ENCODE measurements around the gene CCN6.

Gene CCN6

DNA sequence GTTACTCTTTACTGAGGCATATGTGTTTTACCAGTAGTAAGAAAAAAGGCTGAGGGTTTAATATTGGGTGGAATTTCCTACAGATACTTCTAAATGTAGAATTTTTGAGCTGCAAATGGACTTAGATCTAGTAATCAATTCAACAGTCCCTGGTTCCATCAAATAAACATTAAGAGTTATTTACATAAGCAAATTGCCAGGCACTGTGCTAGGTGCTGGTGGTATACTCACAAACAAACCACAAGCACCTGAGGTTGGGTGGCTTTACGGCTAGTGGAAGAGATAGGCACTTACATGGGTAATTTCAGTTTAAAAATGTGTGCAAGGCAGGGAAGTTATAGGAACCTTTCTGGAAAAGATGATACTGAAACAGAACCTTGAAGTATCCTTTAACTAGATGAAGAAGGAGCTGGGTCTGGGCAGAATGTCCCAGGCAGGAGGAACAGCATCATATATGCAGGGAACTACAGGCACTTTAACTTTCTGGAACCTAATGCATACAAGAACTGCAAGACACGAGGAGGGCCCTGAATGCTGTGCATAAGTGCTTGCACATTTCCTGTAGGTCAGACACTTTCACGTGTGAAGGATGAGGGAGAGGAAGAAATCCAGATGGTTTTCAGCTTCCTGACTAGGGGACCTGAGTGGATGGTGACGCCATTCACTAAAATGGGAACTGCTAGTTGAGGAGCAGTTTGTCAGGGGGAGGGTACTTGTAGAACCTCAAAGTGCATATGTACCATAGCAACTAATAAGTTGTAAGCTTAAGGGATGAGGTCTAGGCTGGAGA lies 4.5 kb downstream of the CCN6 start:
- Histone ChIP-seq H3K18ac (ENCODE audit: low read length) (no peak overlapping the region), H3K27me3 (ENCODE audit: insufficient read depth, low read length, poor library complexity) (no peaks in the 10 kb centered on the region), H3K79me1 (ENCODE audit: low read length) (no peaks in the 10 kb centered on the region), H3K36me3 (ENCODE audit: control insufficient read depth, insufficient read depth, low read length) (no peaks in the 10 kb centered on the region), H4K8ac (ENCODE audit: low read depth, low read length) (no peak overlapping the region), H2AK5ac (ENCODE audit: low read length) (no peak overlapping the region), H3K27ac (ENCODE audit: low read depth, low read length) (no peak overlapping the region), H3K4ac (ENCODE audit: low read depth, low read length) (no peak overlapping the region), H3K9ac (ENCODE audit: low read length) (no peak overlapping the region), H3K4me1 (ENCODE audit: control insufficient read depth, low read depth, low read length) (no peaks in the 10 kb centered on the region), H4K5ac (ENCODE audit: low read length) (no peak overlapping the region), H3K23ac (ENCODE audit: low read length) (no peak overlapping the region), H3K56ac (ENCODE audit: low read length) (no peak overlapping the region), H2BK15ac (replicated peaks; ENCODE audit: low read depth) (no peak overlapping the region), H3K4me3 (ENCODE audit: low read length) (no peak overlapping the region), H2BK120ac (ENCODE audit: low read depth, low read length) (no peak overlapping the region), H2BK5ac (ENCODE audit: low read length) (no peak overlapping the region), H3K4me2 (ENCODE audit: low read length) (no peak overlapping the region), H3K79me2 (ENCODE audit: control insufficient read depth, insufficient read depth, low read length) (no peaks in the 10 kb centered on the region)
- WGBS (ENCODE audit: extremely low coverage, insufficient coverage, low lambda C conversion rate) = no CpG with 5 or more reads among the region's 4 CpGs
- DNase-seq = no peak

DNA sequence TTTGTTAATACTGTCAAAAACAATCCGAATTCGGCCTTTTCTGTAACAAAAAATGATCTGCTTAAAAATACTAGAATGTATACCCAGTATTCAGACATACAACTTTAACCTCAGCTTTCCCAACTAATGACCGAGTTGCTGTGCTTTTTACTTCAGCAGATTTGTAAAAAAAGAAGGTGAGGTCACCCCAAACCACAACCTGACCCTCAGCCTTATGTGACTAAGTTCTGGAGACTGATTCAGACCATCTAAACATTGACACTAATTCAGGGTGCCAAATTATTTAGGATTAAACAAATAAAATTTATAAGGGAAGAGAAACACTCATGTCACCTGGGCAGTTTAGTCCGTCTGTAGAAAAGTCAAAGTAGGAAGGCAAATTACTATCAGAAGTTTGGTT lies 7.7 kb downstream of the CCN6 start:
- Histone ChIP-seq H3K9ac (ENCODE audit: low read length) (no peak overlapping the region), H3K79me2 (ENCODE audit: control insufficient read depth, insufficient read depth, low read length) (no peaks in the 10 kb centered on the region), H3K27me3 (ENCODE audit: insufficient read depth, low read length, poor library complexity) (no peaks in the 10 kb centered on the region), H3K4me2 (ENCODE audit: low read length) (no peak overlapping the region), H2AK5ac (ENCODE audit: low read length) (no peak overlapping the region), H3K23ac (ENCODE audit: low read length) (no peak overlapping the region), H3K4ac (ENCODE audit: low read depth, low read length) (no peak overlapping the region), H3K4me3 (ENCODE audit: low read length) (no peak overlapping the region), H2BK5ac (ENCODE audit: low read length) (no peak overlapping the region), H3K27ac (ENCODE audit: low read depth, low read length) (no peak overlapping the region), H2BK15ac (replicated peaks; ENCODE audit: low read depth) (no peak overlapping the region), H3K36me3 (ENCODE audit: control insufficient read depth, insufficient read depth, low read length) (no peaks in the 10 kb centered on the region), H3K4me1 (ENCODE audit: control insufficient read depth, low read depth, low read length) (no peaks in the 10 kb centered on the region), H2BK120ac (ENCODE audit: low read depth, low read length) (no peak overlapping the region), H3K56ac (ENCODE audit: low read length) (no peak overlapping the region), H4K5ac (ENCODE audit: low read length) (no peak overlapping the region), H3K79me1 (ENCODE audit: low read length) (no peaks in the 10 kb centered on the region), H3K18ac (ENCODE audit: low read length) (no peak overlapping the region), H4K8ac (ENCODE audit: low read depth, low read length) (no peak overlapping the region)
- DNase-seq = no peak
- WGBS (ENCODE audit: extremely low coverage, insufficient coverage, low lambda C conversion rate) = no CpG with 5 or more reads among the region's 4 CpGs

- H3K79me2 ChIP-seq (ENCODE audit: control insufficient read depth, insufficient read depth, low read length) = no peaks in the 10 kb centered on the region
- no peak overlapping the region for H4K8ac ChIP-seq (ENCODE audit: low read depth, low read length)
- no peak overlapping the region for H3K4me2 ChIP-seq (ENCODE audit: low read length)
- no peak overlapping the region for H3K56ac ChIP-seq (ENCODE audit: low read length)
- H3K23ac ChIP-seq (ENCODE audit: low read length) = no peak overlapping the region
- DNase-seq = no peak
- H3K18ac ChIP-seq (ENCODE audit: low read length) = no peak overlapping the region
- no peak overlapping the region for H4K5ac ChIP-seq (ENCODE audit: low read length)
- no peaks in the 10 kb centered on the region for H3K27me3 ChIP-seq (ENCODE audit: insufficient read depth, low read length, poor library complexity)
- no peak overlapping the region for H3K27ac ChIP-seq (ENCODE audit: low read depth, low read length)
- H2BK120ac ChIP-seq (ENCODE audit: low read depth, low read length) = no peak overlapping the region
- no peak overlapping the region for H3K9ac ChIP-seq (ENCODE audit: low read length)
- H2AK5ac ChIP-seq (ENCODE audit: low read length) = no peak overlapping the region
- H3K4ac ChIP-seq (ENCODE audit: low read depth, low read length) = no peak overlapping the region
- WGBS (ENCODE audit: extremely low coverage, insufficient coverage, low lambda C conversion rate) = no CpG with 5 or more reads among the region's 3 CpGs
- H2BK5ac ChIP-seq (ENCODE audit: low read length) = no peak overlapping the region
- H3K4me1 ChIP-seq (ENCODE audit: control insufficient read depth, low read depth, low read length) = no peaks in the 10 kb centered on the region
- H3K4me3 ChIP-seq (ENCODE audit: low read length) = no peak overlapping the region
- no peak overlapping the region for H2BK15ac ChIP-seq (replicated peaks; ENCODE audit: low read depth)
- no peaks in the 10 kb centered on the region for H3K79me1 ChIP-seq (ENCODE audit: low read length)
- H3K36me3 ChIP-seq (ENCODE audit: control insufficient read depth, insufficient read depth, low read length) = no peaks in the 10 kb centered on the region
Measured at GRCh38 chr6:112062966-112063365, 9.1 kb downstream of the CCN6 start.

DNA sequence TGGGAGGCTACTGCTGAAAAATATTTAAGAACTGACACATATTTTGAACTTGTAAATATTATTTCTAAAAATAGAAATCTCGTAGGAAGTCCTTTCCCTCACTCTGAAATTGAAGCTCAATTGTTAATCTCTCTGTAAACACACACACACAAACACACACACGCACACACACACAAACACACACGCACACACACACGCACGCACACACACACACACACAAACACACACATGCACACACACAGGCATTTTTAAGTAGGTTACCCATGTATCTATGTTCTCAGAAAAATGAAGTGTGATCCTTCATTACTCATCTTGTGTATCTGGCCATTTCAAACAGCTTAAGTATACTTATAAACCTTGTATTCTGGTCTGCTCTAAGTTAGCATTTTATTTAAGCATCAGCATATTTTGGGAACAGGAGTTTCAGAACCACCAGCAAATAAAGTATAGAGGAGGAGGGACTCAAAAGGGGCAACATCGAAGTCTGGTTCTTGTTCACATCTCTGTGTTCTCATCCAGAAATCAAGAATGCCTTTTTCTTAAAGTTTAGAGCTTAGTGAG lies 11.6 kb downstream of the CCN6 start:
- H3K79me1 ChIP-seq (ENCODE audit: low read length) = no peaks in the 10 kb centered on the region
- no CpG with 5 or more reads among the region's 6 CpGs for WGBS (ENCODE audit: extremely low coverage, insufficient coverage, low lambda C conversion rate)
- no peak overlapping the region for H3K27ac ChIP-seq (ENCODE audit: low read depth, low read length)

DNA sequence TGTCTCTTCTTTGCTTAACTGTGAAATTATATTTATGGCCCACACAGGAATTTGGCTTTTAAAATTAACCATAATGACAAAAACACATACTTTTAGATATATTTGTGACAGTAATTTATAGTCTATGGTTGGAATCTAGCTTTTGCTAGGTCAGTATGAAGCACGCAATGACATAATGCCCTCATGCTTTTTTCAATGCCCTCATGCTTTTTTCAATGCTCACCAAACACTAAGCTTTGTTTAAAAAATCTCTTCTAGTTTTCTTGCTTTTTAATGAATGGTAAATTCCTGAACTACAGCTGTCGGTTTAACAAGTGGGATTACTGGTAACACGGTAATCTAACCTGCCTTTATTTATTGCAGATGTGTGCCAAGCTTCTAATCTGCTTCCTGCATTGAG lies 12.7 kb downstream of the CCN6 start:
- WGBS (ENCODE audit: extremely low coverage, insufficient coverage, low lambda C conversion rate) = no CpG with 5 or more reads among the region's 3 CpGs
- Histone ChIP-seq H3K56ac (ENCODE audit: low read length) (no peak overlapping the region), H3K79me2 (ENCODE audit: control insufficient read depth, insufficient read depth, low read length) (no peaks in the 10 kb centered on the region), H2AK5ac (ENCODE audit: low read length) (no peak overlapping the region), H3K36me3 (ENCODE audit: control insufficient read depth, insufficient read depth, low read length) (no peaks in the 10 kb centered on the region), H3K4me1 (ENCODE audit: control insufficient read depth, low read depth, low read length) (no peaks in the 10 kb centered on the region), H3K23ac (ENCODE audit: low read length) (no peak overlapping the region), H2BK120ac (ENCODE audit: low read depth, low read length) (no peak overlapping the region), H3K4me2 (ENCODE audit: low read length) (no peak overlapping the region), H3K4me3 (ENCODE audit: low read length) (no peak overlapping the region), H4K5ac (ENCODE audit: low read length) (no peak overlapping the region), H3K18ac (ENCODE audit: low read length) (no peak overlapping the region), H3K79me1 (ENCODE audit: low read length) (no peaks in the 10 kb centered on the region), H2BK15ac (replicated peaks; ENCODE audit: low read depth) (no peak overlapping the region), H3K27me3 (ENCODE audit: insufficient read depth, low read length, poor library complexity) (no peaks in the 10 kb centered on the region), H3K4ac (ENCODE audit: low read depth, low read length) (no peak overlapping the region), H2BK5ac (ENCODE audit: low read length) (no peak overlapping the region), H3K9ac (ENCODE audit: low read length) (no peak overlapping the region), H3K27ac (ENCODE audit: low read depth, low read length) (no peak overlapping the region), H4K8ac (ENCODE audit: low read depth, low read length) (no peak overlapping the region)
- no peak for DNase-seq

More for the DNA sequence above, 11.6 kb downstream of the CCN6 start:
- no peak overlapping the region for H3K4me2 ChIP-seq (ENCODE audit: low read length)
- no peak for DNase-seq
- H3K9ac ChIP-seq (ENCODE audit: low read length) = no peak overlapping the region
- no peaks in the 10 kb centered on the region for H3K79me2 ChIP-seq (ENCODE audit: control insufficient read depth, insufficient read depth, low read length)
- no peak overlapping the region for H3K4me3 ChIP-seq (ENCODE audit: low read length)
- H3K27me3 ChIP-seq (ENCODE audit: insufficient read depth, low read length, poor library complexity) = no peaks in the 10 kb centered on the region
- no peak overlapping the region for H3K23ac ChIP-seq (ENCODE audit: low read length)
- H3K56ac ChIP-seq (ENCODE audit: low read length) = no peak overlapping the region
- H3K4ac ChIP-seq (ENCODE audit: low read depth, low read length) = no peak overlapping the region
- no peak overlapping the region for H4K5ac ChIP-seq (ENCODE audit: low read length)
- no peaks in the 10 kb centered on the region for H3K4me1 ChIP-seq (ENCODE audit: control insufficient read depth, low read depth, low read length)
- H2BK15ac ChIP-seq (replicated peaks; ENCODE audit: low read depth) = no peak overlapping the region
- no peak overlapping the region for H2AK5ac ChIP-seq (ENCODE audit: low read length)
- H3K18ac ChIP-seq (ENCODE audit: low read length) = no peak overlapping the region
- no peak overlapping the region for H2BK5ac ChIP-seq (ENCODE audit: low read length)
- no peak overlapping the region for H4K8ac ChIP-seq (ENCODE audit: low read depth, low read length)
- H2BK120ac ChIP-seq (ENCODE audit: low read depth, low read length) = no peak overlapping the region
- no peaks in the 10 kb centered on the region for H3K36me3 ChIP-seq (ENCODE audit: control insufficient read depth, insufficient read depth, low read length)

DNA sequence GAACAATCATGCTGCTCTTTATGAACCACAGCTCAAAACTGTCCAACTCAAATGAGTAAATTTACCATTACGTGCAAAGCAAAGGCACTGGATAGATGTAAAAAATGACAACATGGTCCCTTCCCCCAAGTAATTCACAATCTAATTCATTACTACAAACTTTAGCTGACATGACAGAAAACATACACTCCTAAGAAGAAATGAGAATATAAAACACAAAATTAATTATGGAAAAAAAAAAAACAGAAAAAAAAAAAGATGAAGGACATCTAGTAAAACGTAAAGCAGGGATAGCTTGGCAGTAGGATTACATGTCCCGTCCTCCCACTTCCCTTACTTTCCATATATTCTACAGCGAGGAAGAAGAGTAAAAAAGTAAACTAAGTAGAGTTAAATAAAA lies 27.7 kb downstream of the CCN6 start:
- Histone ChIP-seq H4K5ac (ENCODE audit: low read length) (no peak overlapping the region), H3K9ac (ENCODE audit: low read length) (no peak overlapping the region), H3K79me1 (ENCODE audit: low read length) (no peaks in the 10 kb centered on the region), H3K4me2 (ENCODE audit: low read length) (no peak overlapping the region), H3K27ac (ENCODE audit: low read depth, low read length) (no peak overlapping the region), H3K18ac (ENCODE audit: low read length) (no peak overlapping the region), H3K4me3 (ENCODE audit: low read length) (no peak overlapping the region), H3K79me2 (ENCODE audit: control insufficient read depth, insufficient read depth, low read length) (no peaks in the 10 kb centered on the region), H3K4ac (ENCODE audit: low read depth, low read length) (no peak overlapping the region), H2BK120ac (ENCODE audit: low read depth, low read length) (no peak overlapping the region), H3K4me1 (ENCODE audit: control insufficient read depth, low read depth, low read length) (no peaks in the 10 kb centered on the region), H2BK15ac (replicated peaks; ENCODE audit: low read depth) (no peak overlapping the region), H4K8ac (ENCODE audit: low read depth, low read length) (no peak overlapping the region), H3K27me3 (ENCODE audit: insufficient read depth, low read length, poor library complexity) (no peaks in the 10 kb centered on the region), H3K36me3 (ENCODE audit: control insufficient read depth, insufficient read depth, low read length) (no peaks in the 10 kb centered on the region), H3K23ac (ENCODE audit: low read length) (no peak overlapping the region), H3K56ac (ENCODE audit: low read length) (no peak overlapping the region), H2AK5ac (ENCODE audit: low read length) (no peak overlapping the region), H2BK5ac (ENCODE audit: low read length) (no peak overlapping the region)
- no peak for DNase-seq
- WGBS (ENCODE audit: extremely low coverage, insufficient coverage, low lambda C conversion rate) = no CpG with 5 or more reads among the region's 4 CpGs

Measured in mesendoderm (in vitro differentiated cells).